ENCODE results near the gene RUNDC3A. TPM values are rescaled to one million over a fixed set of nuclear protein-coding genes. Genes with fewer than 3 reads are reported as not detected.

The RUNDC3A gene
- total RNA-seq, 4 donors from 2014 or later: 0.84 TPM; not detected in 3

GRCh38 chr17:44283344-44284023 lies 24.9 kb upstream of the RUNDC3A start:
- DNase-seq (ENCODE audit: low spot score) (no peak), ATAC-seq (ENCODE audit: low FRiP score) (no peak)
- no peak for TF ChIP-seq CTCF (IDR thresholded peaks at IDR 0.05)

- ATAC-seq (ENCODE audit: low FRiP score) (no peak), DNase-seq (ENCODE audit: low spot score) (no peak)
- no peak for TF ChIP-seq CTCF (IDR thresholded peaks at IDR 0.05)
Measured at GRCh38 chr17:44284024-44284400, 24.4 kb upstream of the RUNDC3A start.

- TF ChIP-seq CTCF (IDR thresholded peaks at IDR 0.05): no peak
- DNase-seq (ENCODE audit: low spot score) (no peak), ATAC-seq (ENCODE audit: low FRiP score) (no peak)
Measured at GRCh38 chr17:44287651-44288050, 20.8 kb upstream of the RUNDC3A start.

- ATAC-seq (ENCODE audit: low FRiP score): no peak
- no peak for TF ChIP-seq CTCF (IDR thresholded peaks at IDR 0.05)
- no peak for DNase-seq (ENCODE audit: low spot score)
Measured at GRCh38 chr17:44293509-44294226, 14.7 kb upstream of the RUNDC3A start.

GRCh38 chr17:44297975-44298374 lies 10.4 kb upstream of the RUNDC3A start:
- ATAC-seq (ENCODE audit: low FRiP score): no peak
- no peak for TF ChIP-seq CTCF (IDR thresholded peaks at IDR 0.05)

GRCh38 chr17:44304651-44305050 lies 3.8 kb upstream of the RUNDC3A start:
- ATAC-seq (ENCODE audit: low FRiP score) (no peak), DNase-seq (ENCODE audit: low spot score) (no peak)
- no peak for TF ChIP-seq CTCF (IDR thresholded peaks at IDR 0.05)

More at GRCh38 chr17:44297975-44298374, 10.4 kb upstream of the RUNDC3A start:
- no peak for DNase-seq (ENCODE audit: low spot score)
